ENCODE results near the gene FOXE1.
A peak's percentile ranks its signal among the peaks of the same experiment; 100 is the strongest.

FOXE1 gene

DNA sequence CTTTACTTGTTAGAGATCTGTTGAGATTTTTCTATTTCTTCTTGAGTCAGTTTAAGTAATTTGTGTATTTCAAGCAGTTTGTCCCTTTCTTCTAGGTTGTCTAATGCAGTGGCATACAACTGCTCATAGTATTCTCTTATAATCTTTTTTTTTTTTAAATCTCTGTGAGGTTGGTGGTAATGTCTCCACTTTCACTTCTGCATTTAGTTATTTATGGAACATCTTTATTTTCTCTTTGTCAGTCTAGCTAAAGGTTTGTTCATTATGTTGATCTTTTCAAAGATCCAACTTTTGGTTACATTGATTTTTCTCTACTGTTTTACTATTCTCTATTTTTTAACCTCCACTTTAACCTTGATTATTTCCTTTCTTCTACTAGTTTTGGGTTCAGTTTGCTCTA lies 13.8 kb downstream of the FOXE1 start:
- DNase-seq, result no peak

DNA sequence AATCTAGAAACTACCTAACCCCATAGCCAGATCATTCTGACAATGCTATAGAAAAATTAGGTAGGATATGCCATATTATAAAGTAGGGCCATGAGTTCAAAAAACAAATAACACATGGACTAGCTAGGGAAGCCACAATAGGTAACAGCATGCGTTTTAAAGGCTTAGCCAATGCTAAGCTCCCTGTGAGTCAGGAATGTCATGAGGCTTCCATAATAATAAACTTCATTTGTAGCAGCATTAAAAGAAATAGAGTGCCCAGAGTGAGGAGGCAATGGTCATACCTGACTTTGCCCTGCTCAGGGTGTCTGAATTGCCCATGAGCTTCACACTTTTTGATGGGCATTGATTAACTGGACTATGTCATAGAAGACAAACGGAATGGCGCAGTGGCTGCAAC lies 15.8 kb downstream of the FOXE1 start:
- no peak for DNase-seq

DNA sequence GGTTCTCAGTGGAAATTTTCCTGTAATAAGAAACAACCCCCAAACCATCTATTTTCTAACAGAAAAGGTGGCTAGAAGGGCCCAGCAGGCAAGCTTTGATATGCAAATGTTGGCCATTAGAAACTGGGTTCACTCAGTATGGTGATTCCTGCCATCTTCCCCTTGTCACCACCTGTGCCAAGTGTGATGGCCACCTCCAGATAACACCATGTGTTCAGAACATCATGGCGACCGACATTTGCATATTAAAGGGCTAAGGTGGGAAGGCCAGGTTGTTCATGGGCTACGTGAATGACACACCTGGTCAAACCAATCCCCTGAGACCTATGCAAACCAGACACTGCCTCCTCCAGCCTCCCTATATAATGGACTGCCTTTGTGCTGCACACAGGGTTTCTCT lies 20.4 kb downstream of the FOXE1 start:
- no peak for DNase-seq

DNA sequence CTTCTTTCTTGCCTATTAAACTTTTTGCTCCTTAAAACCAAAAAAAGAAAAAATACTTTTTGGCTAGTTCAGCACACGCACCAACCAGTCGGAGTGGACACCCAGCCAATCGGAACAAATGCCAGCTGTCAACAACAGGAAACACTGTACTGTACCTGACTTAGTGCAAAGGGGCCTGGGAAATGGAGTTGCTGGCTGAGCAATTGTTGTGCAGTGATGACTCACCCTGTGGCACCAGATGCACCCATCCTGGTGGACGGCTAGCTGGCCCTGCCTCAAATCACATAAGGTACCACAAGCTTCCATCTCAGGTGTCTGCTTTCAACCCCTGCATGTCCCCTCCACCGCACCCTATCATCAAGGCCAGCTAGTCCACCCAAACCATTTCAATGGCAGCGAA lies 20.9 kb downstream of the FOXE1 start:
- DNase-seq, result no peak

DNA sequence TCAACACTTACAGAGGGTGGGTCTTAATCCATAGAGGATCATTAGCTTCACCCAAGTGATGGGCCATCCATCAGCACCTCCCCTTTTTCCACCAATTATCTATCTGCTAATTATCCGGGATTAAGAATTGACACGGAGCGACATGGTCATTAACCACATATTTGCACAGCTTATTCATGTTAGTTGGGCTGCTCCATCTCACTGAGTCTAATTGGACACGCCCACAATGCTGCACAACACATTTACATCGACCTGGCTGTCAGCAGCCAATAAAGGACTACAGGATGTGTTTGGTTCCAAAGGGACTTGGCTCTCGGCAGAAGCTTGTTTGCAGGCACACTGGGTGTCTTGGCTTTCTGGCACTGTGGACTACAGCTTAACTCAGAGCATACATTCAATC lies 21.6 kb downstream of the FOXE1 start:
- DNase-seq, result no peak

DNA sequence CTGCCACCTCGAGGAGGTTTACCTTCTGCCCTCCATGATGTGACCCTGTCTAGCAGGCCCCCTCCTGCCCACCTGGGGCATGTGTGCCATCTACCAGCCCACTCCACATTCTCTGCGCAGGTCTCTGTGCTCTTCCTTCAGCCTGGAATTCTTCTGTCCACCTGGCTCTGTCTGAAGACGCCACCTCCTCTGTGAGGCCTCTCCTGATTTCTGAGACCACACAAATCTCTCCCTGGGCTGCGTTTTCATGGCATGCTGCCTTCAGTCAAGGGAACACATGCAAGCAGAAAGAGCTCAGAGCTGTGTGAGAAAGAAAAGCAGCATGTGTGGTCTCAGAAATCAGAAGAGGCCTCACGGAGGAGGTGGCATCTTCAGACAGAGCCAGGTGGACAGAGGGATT lies 22.1 kb downstream of the FOXE1 start:
- no peak for DNase-seq

DNA sequence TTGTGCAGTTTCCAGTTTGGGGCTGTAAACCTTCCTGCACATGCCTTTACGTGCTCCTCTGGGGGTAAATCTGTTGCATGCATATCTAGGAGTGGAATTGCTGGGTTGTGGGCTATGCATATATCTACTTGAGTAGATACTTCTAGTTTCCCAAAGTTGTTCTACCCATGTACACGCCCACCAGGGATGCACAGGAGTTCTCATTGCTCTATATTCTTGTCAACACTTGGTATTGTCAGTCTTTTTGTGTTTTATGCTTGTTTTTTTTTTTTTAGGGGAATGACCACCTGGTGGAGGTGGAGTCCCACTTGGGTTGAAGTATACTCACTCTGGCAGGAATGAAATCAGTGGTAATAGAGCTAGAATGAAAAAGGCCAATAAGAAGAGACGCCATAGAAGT lies 23.0 kb downstream of the FOXE1 start:
- DNase-seq, result no peak

DNA sequence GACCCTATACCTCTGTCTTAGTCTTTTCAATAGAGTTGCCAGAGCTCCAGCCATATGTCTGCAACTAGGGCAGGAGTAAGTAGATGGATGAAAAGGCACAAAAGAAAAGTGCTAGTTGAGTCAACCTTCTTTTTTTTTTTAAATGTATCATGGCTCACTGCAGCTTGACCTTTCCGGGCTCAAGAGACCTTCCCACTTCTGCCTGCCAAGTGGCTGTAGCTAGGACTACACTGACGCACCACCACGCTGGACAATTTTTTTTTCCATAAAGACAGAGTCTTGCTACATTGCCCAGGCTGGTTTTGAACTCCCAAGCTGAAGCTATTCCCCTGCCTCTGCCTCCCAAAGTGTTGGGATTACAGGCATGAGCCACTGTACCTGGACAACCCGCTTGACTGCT lies 27.3 kb downstream of the FOXE1 start:
- DNase-seq, result no peak

DNA sequence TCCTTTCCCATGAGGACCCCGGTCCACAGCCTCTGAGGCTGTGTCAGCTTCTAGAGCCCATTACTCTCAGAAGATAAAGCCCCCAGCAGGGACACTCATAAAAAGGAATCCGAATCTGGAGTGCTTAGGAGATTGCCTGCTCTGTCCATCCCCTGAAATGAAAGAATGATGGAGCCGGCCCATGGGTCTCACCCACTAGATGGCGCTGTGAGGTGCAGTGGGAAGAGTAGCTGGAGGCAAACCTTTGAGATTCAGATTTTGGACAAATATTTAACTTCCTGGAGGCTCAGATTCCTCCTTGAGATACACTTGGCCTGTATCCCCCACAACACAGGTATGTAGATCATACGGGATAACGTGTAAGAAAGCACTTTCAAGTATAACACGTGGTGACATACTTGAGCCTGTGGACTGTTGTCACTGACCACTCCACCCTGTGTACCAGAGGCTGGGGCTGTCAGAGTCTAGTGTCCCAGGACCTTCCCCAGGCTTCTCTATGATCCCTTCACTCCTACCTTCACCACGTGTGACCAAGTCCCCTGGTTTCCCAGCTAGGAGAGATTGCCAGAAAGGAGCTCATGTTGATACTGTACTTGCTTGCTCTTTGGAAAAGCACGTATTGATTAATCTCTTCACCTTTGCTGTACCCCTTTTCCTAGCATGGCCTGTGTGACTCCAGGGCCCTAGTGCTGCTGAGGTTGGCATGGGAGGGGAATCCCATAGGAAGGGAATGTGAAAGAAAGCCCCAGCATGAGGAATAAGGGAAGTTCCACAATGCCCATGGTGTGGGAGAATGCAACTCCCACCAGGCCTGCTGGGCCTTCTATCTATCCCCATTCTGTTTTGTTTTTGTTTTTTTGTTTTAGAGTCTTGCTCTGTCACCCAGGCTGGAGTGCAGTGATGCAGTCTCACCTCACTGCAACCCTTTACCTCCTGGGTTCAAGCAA lies 37.2 kb downstream of the FOXE1 start:
- no peak for DNase-seq

DNA sequence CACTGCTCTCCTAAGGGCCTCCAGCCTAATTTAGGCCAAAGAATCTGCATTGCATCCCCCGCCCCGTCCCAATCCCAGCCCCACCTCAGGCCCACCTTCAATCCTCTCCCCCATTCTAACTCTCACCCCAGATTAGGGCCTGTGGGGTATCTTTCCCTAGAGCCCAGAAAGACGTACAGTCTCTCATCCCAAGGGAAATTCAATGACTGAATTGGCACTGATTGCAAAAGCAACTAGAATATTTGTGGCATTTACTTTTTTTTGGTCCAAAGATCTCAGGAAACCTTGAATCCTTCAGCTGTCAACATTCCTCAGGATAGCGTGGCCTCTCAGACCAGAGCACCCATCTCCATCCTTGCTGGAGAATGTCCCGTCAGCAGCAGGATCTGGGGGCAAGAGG lies 38.7 kb downstream of the FOXE1 start:
- DNase-seq, result no peak

DNA sequence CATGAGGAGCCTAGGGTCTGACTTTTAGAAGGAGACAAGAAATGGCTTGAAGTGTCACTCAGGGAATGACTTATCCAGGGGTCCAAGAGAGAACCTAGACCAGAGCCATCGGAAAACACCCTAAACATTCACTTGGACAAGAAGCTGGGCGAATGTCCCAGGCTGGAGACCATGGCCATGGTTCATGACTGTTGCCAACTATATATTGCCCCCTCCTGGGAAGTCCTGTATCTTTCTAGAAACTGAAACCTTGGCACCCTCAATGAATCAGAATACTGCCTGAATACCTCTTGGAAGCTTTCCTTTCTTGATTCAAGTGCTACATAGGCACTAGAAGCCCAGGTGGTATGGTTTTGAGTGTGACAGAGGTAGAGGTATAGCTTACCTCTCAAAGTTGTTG lies 39.4 kb downstream of the FOXE1 start:
- DNase-seq, result no peak

DNA sequence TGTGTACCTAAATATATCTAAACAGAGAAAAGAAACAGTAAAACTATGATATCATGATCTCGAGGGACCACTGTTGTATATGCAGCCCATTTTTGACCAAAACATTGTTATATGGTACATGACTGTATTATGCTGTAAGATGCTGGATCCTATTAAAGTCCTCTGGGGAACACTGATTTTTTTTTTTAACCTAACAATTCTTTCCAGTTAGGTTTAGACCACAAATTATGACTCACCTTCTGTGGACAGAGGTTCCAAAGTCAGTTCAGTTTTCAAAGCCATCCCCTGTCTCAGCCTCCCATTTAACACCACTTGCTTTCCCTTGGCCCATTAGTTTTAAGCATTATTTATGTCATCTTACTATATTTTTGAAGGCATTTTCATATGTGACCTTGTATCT lies 42.2 kb downstream of the FOXE1 start:
- no peak for DNase-seq

DNA sequence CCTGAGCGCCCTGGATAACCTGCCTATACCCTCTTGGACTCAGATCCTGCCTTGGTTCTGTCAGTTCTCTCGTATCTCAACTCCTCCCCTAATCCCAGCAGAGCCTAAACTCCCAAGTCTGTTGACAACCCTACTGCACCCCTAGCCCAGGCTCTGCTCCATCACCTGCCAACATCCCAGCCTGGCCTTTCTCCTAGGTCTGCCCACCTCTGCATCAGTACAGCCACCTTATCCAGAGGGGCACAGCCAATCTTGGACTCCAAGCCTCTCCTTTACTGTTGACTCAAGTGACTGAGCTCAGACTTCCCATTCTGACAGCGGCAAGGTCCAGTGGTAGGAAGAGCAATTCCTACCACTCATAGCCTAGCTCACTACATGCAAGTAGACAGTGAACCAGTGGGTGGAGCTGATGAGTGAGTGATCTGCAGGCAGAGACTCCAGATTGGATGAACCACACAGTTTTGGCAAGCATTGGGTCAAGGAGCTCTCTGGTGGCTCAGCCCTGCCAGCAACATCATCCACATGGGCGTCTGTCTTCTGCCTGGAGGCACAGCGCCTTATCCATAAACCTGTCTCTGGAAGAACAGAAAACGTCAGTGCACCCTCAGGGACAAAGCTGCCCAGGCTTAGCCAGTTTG lies 42.8 kb downstream of the FOXE1 start:
- DNase-seq, result peak; percentile 29

DNA sequence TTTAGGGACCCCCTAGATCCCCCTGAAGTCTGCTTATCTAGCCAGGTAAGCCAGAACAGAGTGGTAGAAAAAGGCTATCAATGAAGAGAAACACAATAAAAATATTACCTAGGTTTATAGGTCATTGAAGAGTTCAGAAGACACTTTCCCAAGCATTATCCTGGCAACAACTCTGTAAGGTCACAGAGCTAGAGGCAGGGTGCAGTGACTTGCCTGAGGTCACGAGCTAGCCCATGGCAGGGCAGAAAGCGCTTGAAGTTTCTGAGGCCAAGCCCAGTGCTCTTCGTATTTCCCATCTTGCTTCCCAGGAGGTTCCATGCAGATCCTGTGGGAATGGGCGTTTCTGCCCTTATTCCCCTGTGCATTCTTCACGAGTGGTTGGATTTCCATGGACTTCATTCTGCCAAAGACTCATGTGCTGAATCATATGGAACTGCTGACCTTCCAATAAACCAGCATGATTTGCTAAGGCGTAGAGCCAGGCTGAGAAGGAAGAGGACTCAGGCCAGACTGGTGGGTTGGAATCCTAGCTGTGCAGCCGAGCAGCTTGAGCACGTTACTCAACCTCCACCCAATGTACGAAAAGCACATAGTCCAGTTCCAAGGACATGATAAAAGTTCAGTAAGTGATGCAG lies 47.2 kb downstream of the FOXE1 start:
- no peak for DNase-seq

DNA sequence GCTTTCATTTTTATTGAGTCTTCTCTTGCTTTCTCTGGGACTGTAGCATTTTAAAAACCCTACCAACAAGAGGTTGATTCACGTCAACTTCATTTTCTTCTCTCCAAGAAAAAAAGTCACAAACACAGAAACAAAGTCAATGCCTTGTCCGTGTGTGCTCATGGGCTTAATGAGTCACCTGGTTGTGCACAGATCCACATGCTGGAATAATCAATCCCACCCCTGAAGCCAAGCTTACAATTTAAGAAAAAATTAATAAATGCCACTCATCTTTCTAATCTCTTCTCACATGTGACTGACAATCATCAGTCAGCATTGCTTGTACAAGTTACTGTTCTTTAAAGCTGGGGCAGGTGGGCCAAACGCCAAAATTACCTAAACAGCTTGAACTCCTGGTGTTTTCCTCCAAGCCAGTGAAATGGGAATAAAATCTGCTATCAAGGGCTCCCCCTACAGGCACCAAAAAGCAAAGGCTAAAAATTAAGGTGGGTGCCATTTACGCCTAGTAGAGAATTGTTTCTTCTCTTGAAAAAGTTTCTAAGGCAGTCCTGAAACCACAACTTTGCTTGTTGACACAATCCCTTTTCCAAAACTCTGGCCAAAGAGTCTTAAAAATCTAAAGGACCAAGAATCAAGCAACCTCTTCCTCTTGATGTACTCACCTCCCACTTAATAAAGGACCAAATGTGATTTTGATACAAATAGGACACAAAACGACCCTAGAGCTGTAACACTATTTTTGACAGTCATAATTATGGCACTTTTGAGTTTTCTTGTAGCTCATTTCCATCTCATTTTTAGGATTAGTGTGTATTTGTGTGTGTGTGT lies 47.9 kb downstream of the FOXE1 start:
- DNase-seq, result peak; percentile 2

DNA sequence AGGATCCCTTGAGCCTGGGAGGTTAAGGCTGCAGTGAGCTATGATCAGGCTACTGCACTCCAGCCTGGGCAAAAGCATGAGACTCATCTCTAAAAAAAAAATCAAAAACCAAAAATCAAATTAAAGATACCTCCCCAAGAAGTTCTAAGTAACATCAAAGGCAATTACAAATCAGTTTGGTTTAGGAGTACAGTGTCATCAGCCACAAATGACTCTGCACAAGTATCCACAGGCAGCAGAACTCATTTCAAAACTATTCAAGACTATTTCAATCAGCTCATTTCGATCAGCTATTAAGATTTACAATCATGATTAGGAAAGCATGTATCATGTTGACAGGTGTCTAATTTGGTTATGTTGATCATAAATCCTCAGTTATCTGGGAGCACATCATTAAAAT lies 50.2 kb downstream of the FOXE1 start:
- DNase-seq, result no peak

DNA sequence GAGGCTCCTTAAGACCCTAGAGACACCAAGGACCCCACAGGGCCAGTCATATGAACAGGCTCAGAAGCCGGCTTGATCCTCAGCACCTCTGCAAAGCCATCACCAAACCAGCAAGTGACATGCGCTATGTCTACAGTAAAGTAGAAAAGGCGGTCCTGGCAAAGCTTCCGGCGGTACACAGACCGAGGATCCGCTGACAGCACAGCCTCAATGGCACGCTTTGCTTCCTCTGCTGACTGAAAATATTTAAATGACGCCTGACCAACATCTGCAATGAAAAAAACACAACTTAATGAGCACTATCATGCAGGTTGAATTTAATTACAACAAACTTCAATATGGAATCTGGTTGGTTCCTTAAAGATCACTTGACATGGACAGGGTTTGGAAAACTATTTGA lies 51.7 kb downstream of the FOXE1 start:
- no peak for DNase-seq

DNA sequence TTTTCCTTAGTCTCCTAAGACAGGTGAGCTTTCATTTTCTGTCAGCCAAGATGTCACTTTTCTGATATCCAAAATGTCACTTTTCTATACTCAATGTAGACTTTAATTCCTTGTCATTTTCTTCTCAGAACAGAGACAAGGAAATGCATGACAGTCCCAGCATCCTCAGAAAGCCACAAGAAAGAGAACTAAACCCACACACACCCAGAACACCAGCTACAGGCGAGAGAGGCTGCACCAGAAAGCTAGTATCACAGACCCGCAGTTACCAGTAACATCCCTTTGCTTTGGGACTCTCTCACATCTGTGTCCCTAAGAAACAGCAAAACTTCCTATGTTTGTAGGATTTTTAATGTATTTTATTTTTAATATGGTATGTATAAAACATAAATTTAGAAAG lies 52.2 kb downstream of the FOXE1 start:
- DNase-seq, result no peak
